Activated gamma-delta T cell treated with anti-CD3 and anti-CD28 coated beads, Interleukin-2, amount 50 U/mL, for 16 hours (primary cell): ENCODE results near the gene SURF4.
"Not testable (repeated sequence)": the region's sequence is repeated elsewhere in the genome, so short reads cannot be mapped to it uniquely, and the experiment has no call there.

ENCODE experiments used
- DNase-seq: peaks from one replicate; pipeline ENCODE4 v3.0.0-alpha.2; 2020; ENCODE audit warnings: low read depth

SURF4 gene

GRCh38 chr9:133397370-133397769, 21.5 kb upstream of the SURF4 start:
- DNase-seq, result no peak

GRCh38 chr9:133396952-133397351, 21.1 kb upstream of the SURF4 start:
- DNase-seq, result no peak

- DNase-seq, result no peak
Observed at GRCh38 chr9:133394687-133395271, 18.9 kb upstream of the SURF4 start.

GRCh38 chr9:133393399-133393798, 17.5 kb upstream of the SURF4 start:
- no peak for DNase-seq

GRCh38 chr9:133392308-133392707, 16.4 kb upstream of the SURF4 start:
- not testable (repeated sequence) for DNase-seq

- DNase-seq, result not testable (repeated sequence)
Observed at GRCh38 chr9:133391449-133391848, 15.6 kb upstream of the SURF4 start.

- DNase-seq, result no peak
Observed at GRCh38 chr9:133390713-133391112, 14.9 kb upstream of the SURF4 start.

GRCh38 chr9:133389562-133389961, 13.7 kb upstream of the SURF4 start:
- no peak for DNase-seq

GRCh38 chr9:133389025-133389557, 13.2 kb upstream of the SURF4 start:
- DNase-seq, result no peak

- DNase-seq, result no peak
Observed at GRCh38 chr9:133387680-133388079, 11.8 kb upstream of the SURF4 start.

GRCh38 chr9:133386338-133386737, 10.5 kb upstream of the SURF4 start:
- DNase-seq, result no peak

GRCh38 chr9:133385452-133385851, 9.6 kb upstream of the SURF4 start:
- DNase-seq, result no peak

GRCh38 chr9:133384736-133385321, 9.0 kb upstream of the SURF4 start:
- DNase-seq, result no peak

- DNase-seq, result no peak
Observed at GRCh38 chr9:133383438-133383837, 7.6 kb upstream of the SURF4 start.

- DNase-seq, result no peak
Observed at GRCh38 chr9:133382507-133383141, 6.8 kb upstream of the SURF4 start.

- no peak for DNase-seq
Observed at GRCh38 chr9:133380734-133381133, 4.9 kb upstream of the SURF4 start.

GRCh38 chr9:133379153-133380086, 3.6 kb upstream of the SURF4 start:
- no peak for DNase-seq

- no peak for DNase-seq
Observed at GRCh38 chr9:133378408-133378962, 2.6 kb upstream of the SURF4 start.

- no peak for DNase-seq
Observed at GRCh38 chr9:133377721-133378216, 1.9 kb upstream of the SURF4 start.

GRCh38 chr9:133377280-133377679, 1.4 kb upstream of the SURF4 start:
- not testable (repeated sequence) for DNase-seq

- no peak for DNase-seq
Observed at GRCh38 chr9:133375116-133375723, 640 bp downstream of the SURF4 start.
